Kidney (tissue), 14 donors: ENCODE results near the gene CDC40. TPM values are rescaled to one million over a fixed set of nuclear protein-coding genes. Genes with fewer than 3 reads are reported as not detected.

ENCODE experiments used
- DNase-seq, 5 donors: peaks; one replicate each; pipeline ENCODE4 v3.0.0-alpha.2; 2013 to 2020
- FAIRE-seq: peaks from 2 replicates; lab custom pipeline; 2012; peaks lifted over from hg19 to GRCh38; lab: Jason Lieb, UNC
- H3K27ac ChIP-seq, 2 donors: one replicate each; pipeline ENCODE4 v1.7.0; 2013; ENCODE audit warnings: low read depth in 2 of 2, low read length in 2 of 2, inconsistent platforms in 1 of 2
- H3K27me3 ChIP-seq: one replicate; pipeline ENCODE4 v1.7.1; 2013; ENCODE audit warnings: low read length, inconsistent platforms; ENCODE audit not compliant: control insufficient read depth, insufficient read depth
- H3K36me3 ChIP-seq, 3 donors: one replicate each; pipeline versions ENCODE4 v1.7.0 to v1.7.1; 2013; ENCODE audit warnings: low read length in 3 of 3, control low read depth in 1 of 3, inconsistent platforms in 1 of 3; ENCODE audit not compliant: insufficient read depth in 3 of 3, control insufficient read depth in 2 of 3
- H3K4me1 ChIP-seq, 3 donors: one replicate each; pipeline versions ENCODE4 v1.7.0 to v1.7.1; 2013; ENCODE audit warnings: low read length in 3 of 3, inconsistent platforms in 1 of 3, low read depth in 1 of 3; ENCODE audit not compliant: control insufficient read depth in 2 of 3, insufficient read depth in 2 of 3
- H3K4me3 ChIP-seq, 3 donors: one replicate each; pipeline versions ENCODE4 v1.7.0 to v1.8.1; 2013; ENCODE audit warnings: low read length in 3 of 3, control low read depth in 1 of 3, inconsistent platforms in 1 of 3
- H3K9ac ChIP-seq, 3 donors: one replicate each; pipeline versions ENCODE4 v1.7.0 to v1.7.1; 2013; ENCODE audit warnings: low read length in 3 of 3, control low read depth in 1 of 3, inconsistent platforms in 1 of 3
- H3K9me3 ChIP-seq, 3 donors: one replicate each; pipeline versions ENCODE4 v1.7.0 to v1.7.1; 2013; ENCODE audit warnings: low read length in 3 of 3, control low read depth in 1 of 3, inconsistent platforms in 1 of 3; ENCODE audit not compliant: control insufficient read depth in 2 of 3, insufficient read depth in 1 of 3
- CTCF ChIP-seq: IDR thresholded peaks from 3 replicates; pipeline ENCODE4 v1.5.1; 2012; ENCODE audit warnings: mild to moderate bottlenecking, moderate library complexity, borderline replicate concordance; ENCODE audit not compliant: insufficient read depth; ENCODE audit errors: extremely low read depth
- intact Hi-C: fragments of 100-400 bp; cut with DNase I; formaldehyde crosslinking; loops from one replicate; pipeline ENCODE4 v1.11.1; 2022
- polyA plus RNA-seq: library from polyadenylated mRNA; stranded (reverse); fragments of 350-450 nt; fragmentation: Illumina TruSeq; extraction: RNeasy Lipid Tissue Mini Kit (QIAGEN cat#74804); gene quantifications from one replicate; pipeline ENCODE4 v1.2.3, GENCODE V29; 2014; ENCODE audit warnings: low read depth, low replicate concordance; ENCODE audit not compliant: insufficient read depth
- total RNA-seq: library from RNA; stranded (reverse); fragmentation: NEBNext Ultra II Directional; extraction: Animal tissue kit (Norgen Biotek cat#: 25700); gene quantifications from one replicate; pipeline ENCODE4 v1.2.1, GENCODE V29; 2021
- donor health status: control.
- donor health status: control.
- donor health status: control.
- donor health status: control.
- donor health status: control.
- donor health status: DM: yes; HTN: yes; CAD: no.
- donor health status: Normal renal cell carcinoma (clear cell type).

Gene CDC40
- total and polyA plus RNA-seq, 2 donors from 2014 or later, result 10.9 to 24.6 TPM

DNA sequence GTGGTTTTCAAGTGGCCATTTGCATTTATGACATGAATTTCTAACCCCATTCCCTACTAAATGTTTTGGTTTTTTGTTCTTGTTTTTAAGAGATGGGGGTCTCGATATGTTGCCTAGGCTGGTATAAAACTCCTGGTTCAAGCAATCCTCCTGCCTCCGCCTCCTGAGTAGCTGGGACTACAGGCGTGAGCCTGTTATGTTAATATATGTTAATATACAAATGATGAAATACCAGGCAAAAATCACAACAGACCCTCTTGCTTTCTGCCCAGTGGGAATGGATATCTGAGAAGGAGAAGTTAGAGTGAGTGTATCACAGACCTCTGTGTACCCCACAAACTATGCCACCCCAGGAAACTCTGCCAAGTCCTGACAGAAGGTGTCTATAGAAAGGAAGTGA is 66.2 kb downstream of the CDC40 start:
- no peak overlapping the region for H3K27ac ChIP-seq
- no peak overlapping the region for H3K9ac ChIP-seq
- DNase-seq (no peak), FAIRE-seq (no peak)
- H3K27me3 ChIP-seq, result no peaks in the 10 kb centered on the region
- no peaks in the 10 kb centered on the region for H3K36me3 ChIP-seq
- no peaks in the 10 kb centered on the region for H3K4me1 ChIP-seq
- intact Hi-C loops, result no loop called here
- H3K4me3 ChIP-seq, result no peak overlapping the region
- H3K9me3 ChIP-seq, result no peaks in the 10 kb centered on the region
- no peak for TF ChIP-seq CTCF

- no peak for TF ChIP-seq CTCF
These were observed 66.8 kb downstream of the CDC40 start for GRCh38 chr6:110246900-110247546.

DNA sequence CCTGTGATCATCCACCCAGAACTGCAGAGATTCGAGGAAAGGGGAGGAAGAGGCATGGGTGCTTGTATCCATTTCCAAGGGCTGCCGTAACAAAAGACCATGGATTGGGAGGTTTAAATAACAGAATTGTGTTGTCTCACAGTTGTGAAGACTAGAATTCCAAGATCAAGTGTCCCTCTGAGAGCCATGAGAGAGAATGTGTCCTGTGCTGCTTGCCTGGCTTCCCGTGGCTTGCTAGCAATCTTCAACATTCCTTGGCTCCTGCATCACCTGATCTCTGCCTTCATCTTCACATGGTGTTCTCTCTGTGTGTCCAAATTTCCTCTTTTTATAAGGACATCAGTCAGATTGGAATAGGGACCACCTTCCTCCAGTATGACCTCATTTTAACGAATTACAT is 69.8 kb downstream of the CDC40 start:
- no peaks in the 10 kb centered on the region for H3K27me3 ChIP-seq
- intact Hi-C loops, result no loop called here
- H3K4me3 ChIP-seq, result no peak overlapping the region
- TF ChIP-seq CTCF, result no peak
- no peaks in the 10 kb centered on the region for H3K9me3 ChIP-seq
- FAIRE-seq, result no peak
- no peak overlapping the region for H3K9ac ChIP-seq
- no peaks in the 10 kb centered on the region for H3K4me1 ChIP-seq
- peak in 3 of 5 donors; percentile 10 to 35 (median 28) for DNase-seq
- H3K27ac ChIP-seq, result no peak overlapping the region
- no peaks in the 10 kb centered on the region for H3K36me3 ChIP-seq

More at GRCh38 chr6:110246900-110247546, 66.8 kb downstream of the CDC40 start:
- intact Hi-C loops, result no loop called here
- DNase-seq (no peak), FAIRE-seq (no peak)
- Histone ChIP-seq H3K36me3 (no peaks in the 10 kb centered on the region), H3K4me1 (no peaks in the 10 kb centered on the region), H3K4me3 (no peak overlapping the region), H3K27ac (no peak overlapping the region), H3K27me3 (no peaks in the 10 kb centered on the region), H3K9me3 (no peaks in the 10 kb centered on the region), H3K9ac (no peak overlapping the region)
